ENCODE results near the gene TTI1. TPM values are rescaled to one million over a fixed set of nuclear protein-coding genes. Genes with fewer than 3 reads are reported as not detected.

Gene TTI1
- total RNA-seq, 1 experiment from 2014 or later, result 26.9 TPM

DNA sequence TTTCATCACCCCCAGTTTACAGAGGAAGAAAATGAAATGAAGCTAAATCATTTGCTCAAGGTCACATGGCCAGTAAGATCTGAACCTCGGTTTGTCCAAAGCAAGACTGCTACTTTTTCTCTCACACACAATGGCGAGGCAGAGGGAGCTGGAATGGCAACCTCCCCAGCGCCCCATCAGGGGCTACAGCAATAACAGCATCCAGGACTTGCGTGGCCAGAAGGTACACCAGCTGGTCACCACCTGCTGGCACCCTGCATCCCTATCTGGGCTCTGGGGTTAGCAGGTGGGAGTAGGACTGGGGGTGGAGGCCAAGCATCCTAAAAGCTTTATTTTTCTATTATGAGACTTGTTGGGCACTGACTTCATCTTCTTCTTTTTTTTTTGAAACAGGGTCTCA, 41.3 kb downstream of the TTI1 start:
- CTCF ChIA-PET, result interaction anchor here (1.0 kb wide), 1 partner anchor 428 kb away, joined by 5 read pairs; no protein-coding TSS in a partner anchor
- Histone ChIP-seq H3K4me3 (replicated peaks in 1 of 2; ENCODE audit: low read depth in 1 of 2, low read length in 2 of 2) (no peak overlapping the region), H4K20me1 (ENCODE audit: insufficient read depth) (no peaks in the 10 kb centered on the region), H3K9me2 (ENCODE audit: insufficient read depth) (no peaks in the 10 kb centered on the region), H3K9me3 (ENCODE audit: control insufficient read depth in 1 of 2, insufficient read depth in 1 of 2, low read depth in 1 of 2, low read length in 2 of 2) (no peaks in the 10 kb centered on the region), H2AFZ (ENCODE audit: low read depth, low read length, poor library complexity, severe bottlenecking) (no peak overlapping the region), H3K4me1 (ENCODE audit: control insufficient read depth in 1 of 2, insufficient read depth in 2 of 2, low read length in 2 of 2) (0 out of 4 replicates have a peak, but pooled peaks cover 0 to 3% of the 10 kb centered on the region in 2 experiments), H3K9ac (ENCODE audit: low read length) (no peak overlapping the region), H3K79me2 (ENCODE audit: insufficient read depth, low read length) (no peaks in the 10 kb centered on the region), H3K27ac (ENCODE audit: low read depth, low read length) (no peak overlapping the region), H3K27me3 (ENCODE audit: insufficient read depth, low read length) (no peaks in the 10 kb centered on the region), H3K36me3 (ENCODE audit: control insufficient read depth in 1 of 2, insufficient read depth in 2 of 2, low read length in 2 of 2) (peaks cover 42 to 43% of the 10 kb centered on the region in 2 experiments; a peak in 3 of 4 replicates), H3K4me2 (ENCODE audit: low read length) (no peak overlapping the region)
- POLR2A ChIA-PET, result no interaction called here
- no TSS peak for BruUV-seq (replicated peaks)
- RAD21 ChIA-PET (ENCODE audit: low non-redundant PET in 1 of 2, low total read pairs in 2 of 2, uncharacterized antibody in 2 of 2, unreplicated experiment in 2 of 2), result no interaction called here
- intact Hi-C loops (cut with micrococcal nuclease), result loop anchor here (1.0 kb wide), 1 partner anchor 428 kb away; no protein-coding TSS in a partner anchor
- ATAC-seq (no peak), DNase-seq (ENCODE audit: low read depth, low spot score) (no peak)
- TF ChIP-seq, protein P1, sequence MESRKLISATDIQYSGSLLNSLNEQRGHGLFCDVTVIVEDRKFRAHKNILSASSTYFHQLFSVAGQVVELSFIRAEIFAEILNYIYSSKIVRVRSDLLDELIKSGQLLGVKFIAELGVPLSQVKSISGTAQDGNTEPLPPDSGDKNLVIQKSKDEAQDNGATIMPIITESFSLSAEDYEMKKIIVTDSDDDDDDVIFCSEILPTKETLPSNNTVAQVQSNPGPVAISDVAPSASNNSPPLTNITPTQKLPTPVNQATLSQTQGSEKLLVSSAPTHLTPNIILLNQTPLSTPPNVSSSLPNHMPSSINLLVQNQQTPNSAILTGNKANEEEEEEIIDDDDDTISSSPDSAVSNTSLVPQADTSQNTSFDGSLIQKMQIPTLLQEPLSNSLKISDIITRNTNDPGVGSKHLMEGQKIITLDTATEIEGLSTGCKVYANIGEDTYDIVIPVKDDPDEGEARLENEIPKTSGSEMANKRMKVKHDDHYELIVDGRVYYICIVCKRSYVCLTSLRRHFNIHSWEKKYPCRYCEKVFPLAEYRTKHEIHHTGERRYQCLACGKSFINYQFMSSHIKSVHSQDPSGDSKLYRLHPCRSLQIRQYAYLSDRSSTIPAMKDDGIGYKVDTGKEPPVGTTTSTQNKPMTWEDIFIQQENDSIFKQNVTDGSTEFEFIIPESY (IDR thresholded peaks at IDR 0.05; ENCODE audit: extremely low read depth, insufficient replicate concordance, low read length), result no peak
- TF ChIP-seq ZFX (IDR thresholded peaks at IDR 0.05) (no peak), POLR2A (IDR thresholded peaks at IDR 0.05; ENCODE audit: borderline replicate concordance, extremely low read depth, insufficient read depth, insufficient read length) (no peak), SRF (IDR thresholded peaks at IDR 0.05; ENCODE audit: low read depth) (no peak), MAX (IDR thresholded peaks at IDR 0.05) (no peak), SP1 (IDR thresholded peaks at IDR 0.05; ENCODE audit: low read depth) (no peak), JUND (IDR thresholded peaks at IDR 0.05) (no peak), CBX3 (IDR thresholded peaks at IDR 0.05; ENCODE audit: low read depth) (no peak)
- TF ChIP-seq, protein P2, sequence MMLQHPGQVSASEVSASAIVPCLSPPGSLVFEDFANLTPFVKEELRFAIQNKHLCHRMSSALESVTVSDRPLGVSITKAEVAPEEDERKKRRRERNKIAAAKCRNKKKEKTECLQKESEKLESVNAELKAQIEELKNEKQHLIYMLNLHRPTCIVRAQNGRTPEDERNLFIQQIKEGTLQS (IDR thresholded peaks at IDR 0.05), result no peak
- TF ChIP-seq, protein P3, sequence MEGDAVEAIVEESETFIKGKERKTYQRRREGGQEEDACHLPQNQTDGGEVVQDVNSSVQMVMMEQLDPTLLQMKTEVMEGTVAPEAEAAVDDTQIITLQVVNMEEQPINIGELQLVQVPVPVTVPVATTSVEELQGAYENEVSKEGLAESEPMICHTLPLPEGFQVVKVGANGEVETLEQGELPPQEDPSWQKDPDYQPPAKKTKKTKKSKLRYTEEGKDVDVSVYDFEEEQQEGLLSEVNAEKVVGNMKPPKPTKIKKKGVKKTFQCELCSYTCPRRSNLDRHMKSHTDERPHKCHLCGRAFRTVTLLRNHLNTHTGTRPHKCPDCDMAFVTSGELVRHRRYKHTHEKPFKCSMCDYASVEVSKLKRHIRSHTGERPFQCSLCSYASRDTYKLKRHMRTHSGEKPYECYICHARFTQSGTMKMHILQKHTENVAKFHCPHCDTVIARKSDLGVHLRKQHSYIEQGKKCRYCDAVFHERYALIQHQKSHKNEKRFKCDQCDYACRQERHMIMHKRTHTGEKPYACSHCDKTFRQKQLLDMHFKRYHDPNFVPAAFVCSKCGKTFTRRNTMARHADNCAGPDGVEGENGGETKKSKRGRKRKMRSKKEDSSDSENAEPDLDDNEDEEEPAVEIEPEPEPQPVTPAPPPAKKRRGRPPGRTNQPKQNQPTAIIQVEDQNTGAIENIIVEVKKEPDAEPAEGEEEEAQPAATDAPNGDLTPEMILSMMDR (IDR thresholded peaks at IDR 0.05 in 2 of 3, conservative IDR thresholded peaks at IDR 0.05 in 1 of 3; ENCODE audit: borderline replicate concordance in 1 of 3, insufficient read depth in 1 of 3, low read depth in 2 of 3, low read length in 2 of 3), result no peak
